Neuronal stem cell (in vitro differentiated cells): ENCODE measurements around the gene KCNA2.

Source experiments
- DNase-seq: peaks from one replicate; pipeline ENCODE4 v3.0.0-alpha.2; 2013; ENCODE audit warnings: low spot score
- H2AFZ ChIP-seq: one replicate; pipeline ENCODE4 v1.6.1; 2013; ENCODE audit warnings: mild to moderate bottlenecking, low read length, inconsistent platforms
- H2AK5ac ChIP-seq: 2 replicates; pipeline ENCODE4 v1.6.1; 2013; ENCODE audit warnings: low read depth, mild to moderate bottlenecking, inconsistent platforms, low read length, moderate library complexity, mixed read lengths
- H2BK120ac ChIP-seq: 2 replicates; pipeline ENCODE4 v1.6.1; 2013; ENCODE audit warnings: low read depth, mild to moderate bottlenecking, inconsistent platforms, low read length, moderate library complexity, mixed read lengths
- H2BK12ac ChIP-seq: one replicate; pipeline ENCODE4 v1.6.1; 2013; ENCODE audit warnings: low read length, inconsistent platforms
- H2BK15ac ChIP-seq: 2 replicates; pipeline ENCODE4 v1.6.1; 2013; ENCODE audit warnings: mild to moderate bottlenecking, low read length, inconsistent platforms, mixed read lengths
- H2BK5ac ChIP-seq: one replicate; pipeline ENCODE4 v1.6.1; 2013; ENCODE audit warnings: inconsistent platforms, mild to moderate bottlenecking, low read length, moderate library complexity
- H3K14ac ChIP-seq: one replicate; pipeline ENCODE4 v1.6.1; 2013; ENCODE audit warnings: low read length, inconsistent platforms
- H3K18ac ChIP-seq: 2 replicates; pipeline ENCODE4 v1.6.1; 2013; ENCODE audit warnings: low read length, inconsistent platforms
- H3K23ac ChIP-seq: 2 replicates; pipeline ENCODE4 v1.6.1; 2013; ENCODE audit warnings: low read depth, mild to moderate bottlenecking, mixed read lengths, low read length, inconsistent platforms; ENCODE audit not compliant: poor library complexity
- H3K27ac ChIP-seq: replicated peaks from 3 replicates; pipeline ENCODE4 v1.5.1; 2013; ENCODE audit warnings: low read length, inconsistent platforms
- H3K27me3 ChIP-seq, 3 experiments: 2 replicates each; pipeline ENCODE4 v1.6.1; 2013; ENCODE audit warnings: low read length in 3 of 3, mild to moderate bottlenecking in 2 of 3, inconsistent platforms in 1 of 3, low read depth in 1 of 3, mixed read lengths in 1 of 3, moderate library complexity in 1 of 3; ENCODE audit not compliant: control insufficient read depth in 3 of 3, insufficient read depth in 3 of 3
- H3K36me3 ChIP-seq, 2 donors: replicated peaks in 1 of 2; 2 replicates each; pipeline ENCODE4 v1.6.1; 2013; ENCODE audit warnings: low read length in 2 of 2; ENCODE audit not compliant: control insufficient read depth in 2 of 2, insufficient read depth in 2 of 2
- H3K4ac ChIP-seq: 2 replicates; pipeline ENCODE4 v1.6.1; 2013; ENCODE audit warnings: inconsistent platforms, mild to moderate bottlenecking, low read length, moderate library complexity
- H3K4me1 ChIP-seq, 2 donors: 1 replicate in 1 of 2; 2 replicates in 1 of 2; pipeline ENCODE4 v1.6.1; 2013; ENCODE audit warnings: low read length in 2 of 2, low read depth in 1 of 2; ENCODE audit not compliant: control insufficient read depth in 2 of 2, insufficient read depth in 1 of 2
- H3K4me2 ChIP-seq: one replicate; pipeline ENCODE4 v1.6.1; 2013; ENCODE audit warnings: mild to moderate bottlenecking, low read length, inconsistent platforms; ENCODE audit not compliant: insufficient read depth, poor library complexity, severe bottlenecking
- H3K4me3 ChIP-seq, 2 donors: 2 replicates each; pipeline ENCODE4 v1.5.1; 2013; ENCODE audit warnings: low read length in 2 of 2, mild to moderate bottlenecking in 2 of 2, inconsistent platforms in 1 of 2, moderate library complexity in 1 of 2
- H3K79me1 ChIP-seq: one replicate; pipeline ENCODE4 v1.6.1; 2013; ENCODE audit warnings: low read depth, mild to moderate bottlenecking, inconsistent platforms, low read length, moderate library complexity
- H3K9ac ChIP-seq: one replicate; pipeline ENCODE4 v1.6.1; 2013; ENCODE audit warnings: mild to moderate bottlenecking, low read depth, low read length, inconsistent platforms; ENCODE audit not compliant: poor library complexity
- H3K9me3 ChIP-seq, 2 donors: replicated peaks in 1 of 2; 2 replicates each; pipeline versions ENCODE3 to v1.6.1; 2013; ENCODE audit warnings: low read length in 2 of 2, mild to moderate bottlenecking in 2 of 2, inconsistent platforms in 1 of 2, low read depth in 1 of 2, mixed read lengths in 1 of 2, moderate library complexity in 1 of 2; ENCODE audit not compliant: control insufficient read depth in 2 of 2, insufficient read depth in 1 of 2
- H4K8ac ChIP-seq: one replicate; pipeline ENCODE4 v1.6.1; 2013; ENCODE audit warnings: low read depth, mild to moderate bottlenecking, inconsistent platforms, low read length, moderate library complexity
- H4K91ac ChIP-seq: one replicate; pipeline ENCODE4 v1.6.1; 2013; ENCODE audit warnings: low read length, low read depth, mild to moderate bottlenecking, inconsistent platforms; ENCODE audit not compliant: poor library complexity
- WGBS, 2 donors: extraction: QIAGEN DNeasy Blood & Tissue Kit; methylation state at CpG; one replicate each; pipeline ENCODE4 v1.1.7; 2013; ENCODE audit warnings: missing lambda C conversion rate in 2 of 2, mixed read lengths in 1 of 2; ENCODE audit not compliant: insufficient read length in 2 of 2, insufficient replicate concordance in 1 of 2; ENCODE audit errors: extremely low coverage in 2 of 2; 5-methylcytosine and 5-hydroxymethylcytosine counted together

KCNA2 gene

GRCh38 chr1:110588991-110589390, 17.2 kb downstream of the KCNA2 start:
- Histone ChIP-seq H2AFZ (no peak overlapping the region), H3K4me2 (no peak overlapping the region)
- no CpG with 5 or more reads among the region's 3 CpGs for WGBS, 2 donors

DNA sequence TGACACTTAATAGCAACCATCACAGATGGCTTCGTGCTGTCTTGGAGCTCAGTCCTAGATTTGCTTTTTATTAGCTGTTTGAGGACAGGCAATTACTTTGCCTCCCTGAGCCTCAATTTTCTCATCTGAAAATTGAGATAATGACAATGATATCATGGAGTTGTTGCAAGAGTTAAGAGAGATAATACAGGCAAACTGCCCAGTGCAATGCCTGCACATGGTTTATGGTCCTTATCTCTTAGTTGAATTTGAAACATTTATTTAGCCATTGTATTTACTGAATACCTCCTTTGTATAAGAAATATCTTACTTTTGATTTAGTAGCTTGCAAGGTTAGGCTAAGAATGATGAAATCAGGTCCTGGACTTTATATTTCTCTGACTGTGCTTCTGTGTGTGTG, 17.7 kb downstream of the KCNA2 start:
- Histone ChIP-seq H2BK15ac (no peak overlapping the region), H3K4me1 (no peaks in the 10 kb centered on the region), H3K36me3 (no peaks in the 10 kb centered on the region), H3K9me3 (no peaks in the 10 kb centered on the region), H3K4me2 (no peak overlapping the region), H2BK120ac (no peak overlapping the region), H4K8ac (no peak overlapping the region), H3K9ac (no peak overlapping the region), H3K23ac (no peak overlapping the region), H2AFZ (no peak overlapping the region), H3K18ac (no peak overlapping the region), H2BK12ac (no peak overlapping the region), H3K27me3 (peaks cover 0 to 16% (median 2%) of the 10 kb centered on the region in 3 experiments), H3K4me3 (no peak overlapping the region), H3K4ac (no peak overlapping the region), H3K14ac (no peak overlapping the region), H3K79me1 (no peaks in the 10 kb centered on the region), H2AK5ac (no peak overlapping the region), H4K91ac (no peak overlapping the region), H2BK5ac (no peak overlapping the region), H3K27ac (no peak overlapping the region)
- DNase-seq: no peak
- WGBS, 2 donors: no CpG with 5 or more reads among the region's 1 CpG

More at GRCh38 chr1:110588991-110589390, 17.2 kb downstream of the KCNA2 start:
- H2BK15ac ChIP-seq: no peak overlapping the region
- no peak overlapping the region for H3K27ac ChIP-seq
- no peak overlapping the region for H4K91ac ChIP-seq
- no peak overlapping the region for H3K9ac ChIP-seq
- no peak for DNase-seq
- no peak overlapping the region for H3K18ac ChIP-seq
- no peak overlapping the region for H2BK12ac ChIP-seq
- no peaks in the 10 kb centered on the region for H3K4me1 ChIP-seq
- no peak overlapping the region for H3K14ac ChIP-seq
- no peak overlapping the region for H3K4me3 ChIP-seq
- H3K9me3 ChIP-seq: no peaks in the 10 kb centered on the region
- no peaks in the 10 kb centered on the region for H3K36me3 ChIP-seq
- no peak overlapping the region for H2AK5ac ChIP-seq
- H2BK120ac ChIP-seq: no peak overlapping the region
- H3K79me1 ChIP-seq: no peaks in the 10 kb centered on the region
- no peak overlapping the region for H3K4ac ChIP-seq
- peaks cover 0 to 16% (median 2%) of the 10 kb centered on the region in 3 experiments for H3K27me3 ChIP-seq
- H2BK5ac ChIP-seq: no peak overlapping the region
- H3K23ac ChIP-seq: no peak overlapping the region
- no peak overlapping the region for H4K8ac ChIP-seq

GRCh38 chr1:110587906-110588305, 18.3 kb downstream of the KCNA2 start:
- Histone ChIP-seq H3K4ac (no peak overlapping the region), H3K18ac (no peak overlapping the region), H3K9me3 (no peaks in the 10 kb centered on the region), H4K8ac (no peak overlapping the region), H3K36me3 (no peaks in the 10 kb centered on the region), H3K4me2 (no peak overlapping the region), H3K9ac (no peak overlapping the region), H2BK120ac (no peak overlapping the region), H3K14ac (no peak overlapping the region), H2BK15ac (no peak overlapping the region), H3K4me3 (no peak overlapping the region), H3K27me3 (peaks cover 0 to 16% (median 2%) of the 10 kb centered on the region in 3 experiments), H3K27ac (no peak overlapping the region), H2BK5ac (no peak overlapping the region), H2AK5ac (no peak overlapping the region), H2BK12ac (no peak overlapping the region), H3K23ac (no peak overlapping the region), H2AFZ (no peak overlapping the region), H3K79me1 (no peaks in the 10 kb centered on the region), H3K4me1 (no peaks in the 10 kb centered on the region), H4K91ac (no peak overlapping the region)
- no CpG with 5 or more reads among the region's 4 CpGs for WGBS, 2 donors
- no peak for DNase-seq

DNA sequence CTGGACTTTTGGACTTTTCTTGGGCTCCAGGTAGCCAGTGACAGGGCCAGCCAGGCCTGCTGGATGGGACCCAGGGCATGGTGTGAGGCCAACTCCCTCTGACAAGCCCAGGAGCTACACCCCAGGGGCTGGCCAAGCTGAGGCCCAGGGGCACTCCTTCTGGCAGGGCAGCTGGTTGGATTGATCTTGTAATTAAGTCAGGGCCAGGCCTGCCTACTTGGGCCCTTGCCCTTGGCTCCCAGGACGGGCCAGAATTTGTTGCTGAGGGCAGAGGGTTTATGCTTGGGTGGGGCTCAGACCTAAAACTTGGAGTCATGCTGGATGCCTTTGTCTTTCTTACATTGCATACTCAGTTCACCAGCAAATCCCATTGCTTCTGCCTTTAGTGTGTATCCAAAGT, 20.7 kb downstream of the KCNA2 start:
- Histone ChIP-seq H3K79me1 (no peaks in the 10 kb centered on the region), H3K4me2 (no peak overlapping the region), H3K9me3 (no peaks in the 10 kb centered on the region), H3K18ac (no peak overlapping the region), H3K27me3 (peaks cover 0 to 16% (median 2%) of the 10 kb centered on the region in 3 experiments), H2BK120ac (no peak overlapping the region), H3K23ac (no peak overlapping the region), H2BK15ac (no peak overlapping the region), H3K27ac (no peak overlapping the region), H3K14ac (no peak overlapping the region), H2BK5ac (no peak overlapping the region), H4K91ac (no peak overlapping the region), H4K8ac (no peak overlapping the region), H3K9ac (no peak overlapping the region), H3K4ac (no peak overlapping the region), H2AFZ (no peak overlapping the region), H3K4me3 (no peak overlapping the region), H3K4me1 (peaks cover 7 to 10% of the 10 kb centered on the region in 2 donors), H2AK5ac (no peak overlapping the region), H3K36me3 (no peaks in the 10 kb centered on the region), H2BK12ac (no peak overlapping the region)
- DNase-seq: no peak
- WGBS, 2 donors: no CpG with 5 or more reads among the region's 1 CpG
